Effector memory CD8-positive, alpha-beta T cell (primary cell): ENCODE results near the gene EPHA8.
A peak's percentile ranks its signal among the peaks of the same experiment; 100 is the strongest.

ENCODE experiments used
- ATAC-seq: fragments of 150-1000 bp; cut with Tn5 transposase; replicated peaks from 2 replicates; pipeline ENCODE4 v1.10.0; 2021; ENCODE audit warnings: mild to moderate bottlenecking, moderate library complexity
- DNase-seq, 3 experiments: peaks; one replicate each; pipeline ENCODE4 v3.0.0; 2021
- H3K27ac Mint-ChIP-seq, 2 donors: one replicate each; pipeline ENCODE4 v1.8.0; 2022; ENCODE audit warnings: mild to moderate bottlenecking in 2 of 2, mixed read lengths in 2 of 2, moderate library complexity in 2 of 2
- H3K27me3 Mint-ChIP-seq, 2 donors: one replicate each; pipeline ENCODE4 v1.8.0; 2022; ENCODE audit warnings: mixed read lengths in 2 of 2
- H3K36me3 Mint-ChIP-seq: one replicate; pipeline ENCODE4 v1.8.0; 2022; ENCODE audit warnings: mild to moderate bottlenecking, moderate library complexity, mixed read lengths; ENCODE audit not compliant: insufficient read depth
- H3K4me1 Mint-ChIP-seq, 2 donors: one replicate each; pipeline ENCODE4 v1.8.0; 2022; ENCODE audit warnings: low read depth in 2 of 2, mixed read lengths in 2 of 2
- H3K4me3 Mint-ChIP-seq, 2 donors: one replicate each; pipeline ENCODE4 v1.8.0; 2022; ENCODE audit warnings: mild to moderate bottlenecking in 2 of 2, mixed read lengths in 2 of 2, moderate library complexity in 2 of 2
- H3K9me3 Mint-ChIP-seq, 2 donors: one replicate each; pipeline ENCODE4 v1.8.0; 2022; ENCODE audit warnings: mixed read lengths in 2 of 2

Gene EPHA8

DNA sequence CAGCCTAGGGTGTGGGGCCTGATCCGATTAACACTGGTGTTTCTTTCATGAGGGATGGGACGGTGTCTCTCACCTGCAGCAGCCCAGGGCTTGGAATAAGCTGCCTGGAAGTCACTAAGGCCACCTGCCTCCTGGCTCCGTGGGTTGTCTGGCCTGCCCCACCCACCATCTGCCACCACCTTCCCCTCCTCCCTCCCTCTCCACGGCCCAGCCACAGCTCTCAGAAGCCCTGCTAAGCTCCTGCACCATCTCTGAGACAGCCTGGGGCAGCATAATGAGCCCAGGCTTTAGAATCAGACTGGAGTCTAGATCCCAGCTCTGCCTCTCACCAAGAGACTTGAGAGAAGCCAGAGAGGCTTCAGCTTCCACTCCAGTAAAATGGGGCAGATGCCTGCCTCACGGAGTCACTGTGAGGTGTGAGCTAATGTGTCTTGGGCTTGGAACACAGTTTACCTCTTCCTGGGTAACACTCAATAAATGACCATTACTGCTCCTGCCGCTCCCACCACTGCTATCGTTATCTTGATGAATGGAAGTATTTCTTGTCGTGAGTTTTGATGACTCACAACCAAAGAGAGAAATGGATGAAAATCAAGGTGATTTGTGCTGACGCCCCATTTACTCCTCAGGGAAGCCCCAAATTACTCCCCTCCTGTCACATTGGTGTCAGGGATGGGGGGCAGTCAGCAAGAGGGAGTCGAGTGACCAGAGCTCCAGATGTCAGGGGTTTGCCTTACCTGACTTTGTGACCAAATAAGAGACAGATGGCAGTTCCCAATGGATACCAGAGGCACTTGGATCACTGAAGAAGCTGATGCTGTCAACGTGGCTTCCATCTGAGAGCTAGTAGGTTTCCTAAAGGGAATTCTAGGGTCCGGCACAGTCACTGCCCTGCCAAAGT lies 49.6 kb downstream of the EPHA8 start:
- no peak for DNase-seq
- Mint-ChIP-seq H3K4me3 (no peak overlapping the region), H3K27ac (no peak overlapping the region), H3K36me3 (no peaks in the 10 kb centered on the region), H3K4me1 (no peaks in the 10 kb centered on the region), H3K9me3 (no peaks in the 10 kb centered on the region), H3K27me3 (peaks cover 59 to 95% of the 10 kb centered on the region in 2 donors)
- ATAC-seq: no peak

DNA sequence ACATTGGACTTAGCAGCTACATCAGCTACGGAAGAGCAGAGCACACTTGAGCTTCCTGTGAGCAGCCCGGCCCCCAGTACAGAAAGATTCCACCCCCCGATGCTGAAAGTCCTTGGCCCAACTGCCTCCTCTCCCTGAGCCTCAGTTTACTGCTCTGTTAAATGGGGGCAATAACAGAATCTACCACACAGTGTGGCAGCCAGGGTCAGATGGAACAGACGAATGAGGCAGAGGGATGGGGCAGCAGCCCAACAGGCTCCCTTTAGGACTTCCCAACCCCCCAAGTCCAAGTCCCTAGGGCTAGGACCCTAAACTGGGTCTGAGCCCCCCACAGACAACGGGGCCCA lies 50.3 kb downstream of the EPHA8 start:
- Mint-ChIP-seq H3K27me3 (peaks cover 55 to 95% of the 10 kb centered on the region in 2 donors), H3K36me3 (no peaks in the 10 kb centered on the region), H3K4me3 (no peak overlapping the region), H3K9me3 (no peaks in the 10 kb centered on the region), H3K4me1 (no peaks in the 10 kb centered on the region), H3K27ac (no peak overlapping the region)
- DNase-seq (no peak), ATAC-seq (no peak)

GRCh38 chr1:22613951-22614350 lies 50.7 kb downstream of the EPHA8 start:
- no peak for DNase-seq
- peaks cover 54 to 95% of the 10 kb centered on the region in 2 donors for H3K27me3 Mint-ChIP-seq
- H3K4me1 Mint-ChIP-seq: no peaks in the 10 kb centered on the region
- no peak for ATAC-seq
- no peaks in the 10 kb centered on the region for H3K9me3 Mint-ChIP-seq
- H3K27ac Mint-ChIP-seq: no peak overlapping the region
- no peak overlapping the region for H3K4me3 Mint-ChIP-seq
- no peaks in the 10 kb centered on the region for H3K36me3 Mint-ChIP-seq

- Mint-ChIP-seq H3K9me3 (no peaks in the 10 kb centered on the region), H3K4me1 (peaks cover 0 to 6% of the 10 kb centered on the region in 2 donors), H3K27ac (no peak overlapping the region), H3K27me3 (peaks cover 59 to 88% of the 10 kb centered on the region in 2 donors), H3K36me3 (no peaks in the 10 kb centered on the region), H3K4me3 (no peak overlapping the region)
- no peak for DNase-seq
- ATAC-seq: no peak
These were observed 52.6 kb downstream of the EPHA8 start for GRCh38 chr1:22615886-22616285.

DNA sequence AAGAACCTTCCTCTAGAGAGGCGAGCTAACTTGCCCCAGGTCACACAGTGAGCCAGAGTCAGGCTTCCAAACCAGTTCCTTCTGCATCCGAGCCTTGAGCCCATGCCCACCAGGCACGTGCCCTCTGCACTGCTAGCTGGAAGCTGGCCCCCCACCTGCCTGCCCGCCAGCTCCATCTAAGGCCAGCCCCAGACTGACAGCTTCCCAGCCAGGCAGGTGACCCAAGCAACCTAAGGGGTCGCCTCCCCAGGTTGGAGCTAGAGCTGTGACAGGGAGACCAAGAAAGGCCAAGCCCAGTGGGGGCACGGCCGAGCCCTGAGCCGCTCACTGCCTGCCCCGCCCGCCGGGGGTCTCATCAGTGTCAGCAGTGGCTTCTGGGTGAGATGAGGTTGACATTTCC lies 53.3 kb downstream of the EPHA8 start:
- no peaks in the 10 kb centered on the region for H3K36me3 Mint-ChIP-seq
- no peaks in the 10 kb centered on the region for H3K9me3 Mint-ChIP-seq
- ATAC-seq (no peak), DNase-seq (no peak)
- peaks cover 52 to 88% of the 10 kb centered on the region in 2 donors for H3K27me3 Mint-ChIP-seq
- peaks cover 0 to 6% of the 10 kb centered on the region in 2 donors for H3K4me1 Mint-ChIP-seq
- H3K27ac Mint-ChIP-seq: no peak overlapping the region
- no peak overlapping the region for H3K4me3 Mint-ChIP-seq

DNA sequence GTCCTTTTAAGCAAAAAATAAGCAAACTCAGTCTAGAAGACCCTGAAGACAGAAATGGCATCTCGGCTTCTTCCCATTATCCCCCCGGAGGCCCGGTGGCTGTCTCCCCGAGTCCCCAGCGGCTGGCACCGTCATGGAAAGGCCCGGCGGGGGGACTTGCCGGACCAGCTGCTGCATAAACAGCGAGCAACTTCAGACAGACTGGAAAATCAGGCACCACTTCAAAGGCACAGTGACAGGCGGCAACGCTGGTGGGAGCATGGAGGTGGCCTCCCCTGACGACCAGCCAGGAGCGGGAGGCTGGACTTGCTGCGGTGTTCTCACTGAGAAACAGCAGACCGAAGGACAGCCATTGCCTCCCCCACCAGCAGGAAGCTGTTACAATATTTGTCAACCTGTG lies 54.8 kb downstream of the EPHA8 start:
- H3K4me3 Mint-ChIP-seq: no peak overlapping the region
- no peaks in the 10 kb centered on the region for H3K36me3 Mint-ChIP-seq
- H3K9me3 Mint-ChIP-seq: no peaks in the 10 kb centered on the region
- peaks cover 56 to 93% of the 10 kb centered on the region in 2 donors for H3K27me3 Mint-ChIP-seq
- no peak for DNase-seq
- no peak for ATAC-seq
- H3K27ac Mint-ChIP-seq: no peak overlapping the region
- peaks cover 0 to 6% of the 10 kb centered on the region in 2 donors for H3K4me1 Mint-ChIP-seq

DNA sequence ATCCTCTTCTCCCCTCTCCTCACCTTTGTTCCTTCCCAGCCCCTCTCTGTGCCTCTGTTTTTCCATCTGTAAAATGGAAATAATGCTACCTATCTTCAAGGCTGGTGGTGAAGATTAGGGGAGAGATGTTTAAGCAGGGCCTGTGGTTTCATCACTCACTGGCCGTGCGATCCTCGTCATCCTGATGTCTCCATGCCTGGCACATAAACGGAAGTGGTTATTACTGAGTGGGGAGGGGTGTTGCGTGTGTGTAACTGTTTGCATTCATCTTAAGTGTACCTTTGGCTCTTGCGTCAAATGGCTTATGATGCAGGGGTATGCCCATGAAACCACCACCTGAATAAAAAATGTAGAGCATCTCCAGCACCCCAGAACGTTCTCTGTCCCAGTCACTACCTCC lies 56.0 kb downstream of the EPHA8 start:
- peaks cover 66 to 93% of the 10 kb centered on the region in 2 donors for H3K27me3 Mint-ChIP-seq
- ATAC-seq: peak; percentile 40
- no peak overlapping the region for H3K4me3 Mint-ChIP-seq
- DNase-seq: no peak
- H3K9me3 Mint-ChIP-seq: no peaks in the 10 kb centered on the region
- H3K36me3 Mint-ChIP-seq: no peaks in the 10 kb centered on the region
- peaks cover 0 to 6% of the 10 kb centered on the region in 2 donors for H3K4me1 Mint-ChIP-seq
- no peak overlapping the region for H3K27ac Mint-ChIP-seq

GRCh38 chr1:22619798-22620197 lies 56.5 kb downstream of the EPHA8 start:
- no peak for DNase-seq
- H3K4me1 Mint-ChIP-seq: peaks cover 0 to 6% of the 10 kb centered on the region in 2 donors
- no peak for ATAC-seq
- peaks cover 66 to 93% of the 10 kb centered on the region in 2 donors for H3K27me3 Mint-ChIP-seq
- H3K36me3 Mint-ChIP-seq: no peaks in the 10 kb centered on the region
- H3K9me3 Mint-ChIP-seq: no peaks in the 10 kb centered on the region
- H3K27ac Mint-ChIP-seq: no peak overlapping the region
- H3K4me3 Mint-ChIP-seq: no peak overlapping the region

GRCh38 chr1:22621761-22622160 lies 58.5 kb downstream of the EPHA8 start:
- Mint-ChIP-seq H3K4me1 (peaks cover 0 to 6% of the 10 kb centered on the region in 2 donors), H3K27me3 (peaks cover 53 to 93% of the 10 kb centered on the region in 2 donors)

DNA sequence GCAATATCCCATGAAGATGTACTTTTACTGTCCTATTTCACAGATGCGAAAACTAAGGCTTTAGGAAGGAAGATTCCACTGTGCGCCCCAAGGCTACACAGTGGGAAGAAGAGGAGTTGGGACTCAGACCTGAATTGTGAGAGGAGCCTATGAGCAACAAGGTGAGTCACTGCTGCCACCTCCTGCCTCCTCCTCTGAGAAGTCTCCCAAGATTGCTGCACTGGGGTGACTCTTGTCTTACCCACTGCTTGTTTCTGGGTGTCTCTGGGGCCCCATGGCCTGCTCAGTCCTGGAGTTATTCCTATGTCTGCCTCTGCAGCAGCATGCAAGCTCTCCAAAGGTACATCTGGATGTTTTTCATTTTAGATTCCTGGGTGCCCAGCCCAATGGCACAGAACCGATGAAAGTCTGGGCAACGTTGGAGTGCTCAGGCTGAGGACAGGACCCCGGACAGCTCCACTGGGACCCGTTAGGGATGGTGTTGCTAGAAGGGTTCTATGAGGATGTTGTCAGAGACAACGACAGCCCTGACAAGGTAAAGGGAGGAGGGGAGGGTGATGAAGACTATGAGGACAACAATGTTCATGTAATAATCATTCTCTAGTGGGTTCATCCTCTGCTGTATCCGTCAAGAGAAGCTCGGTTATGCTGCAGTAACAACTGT lies 62.1 kb downstream of the EPHA8 start:
- DNase-seq (no peak), ATAC-seq (no peak)
- H3K4me3 Mint-ChIP-seq: no peak overlapping the region
- no peaks in the 10 kb centered on the region for H3K9me3 Mint-ChIP-seq
- no peak overlapping the region for H3K27ac Mint-ChIP-seq
- H3K4me1 Mint-ChIP-seq: peaks cover 0 to 2% of the 10 kb centered on the region in 2 donors
- peaks cover 58 to 96% of the 10 kb centered on the region in 2 donors for H3K27me3 Mint-ChIP-seq
- H3K36me3 Mint-ChIP-seq: peaks cover 3% of the 10 kb centered on the region

More at GRCh38 chr1:22621761-22622160, 58.5 kb downstream of the EPHA8 start:
- Mint-ChIP-seq H3K9me3 (no peaks in the 10 kb centered on the region), H3K27ac (no peak overlapping the region), H3K36me3 (no peaks in the 10 kb centered on the region), H3K4me3 (no peak overlapping the region)
- DNase-seq (no peak), ATAC-seq (no peak)

GRCh38 chr1:22626237-22627157 lies 63.2 kb downstream of the EPHA8 start:
- peaks cover 0 to 2% of the 10 kb centered on the region in 2 donors for H3K4me1 Mint-ChIP-seq
- no peaks in the 10 kb centered on the region for H3K9me3 Mint-ChIP-seq
- no peak overlapping the region for H3K4me3 Mint-ChIP-seq
- H3K36me3 Mint-ChIP-seq: peaks cover 3% of the 10 kb centered on the region
- H3K27ac Mint-ChIP-seq: no peak overlapping the region
- ATAC-seq (no peak), DNase-seq (no peak)
- H3K27me3 Mint-ChIP-seq: peaks cover 67 to 100% of the 10 kb centered on the region in 2 donors

DNA sequence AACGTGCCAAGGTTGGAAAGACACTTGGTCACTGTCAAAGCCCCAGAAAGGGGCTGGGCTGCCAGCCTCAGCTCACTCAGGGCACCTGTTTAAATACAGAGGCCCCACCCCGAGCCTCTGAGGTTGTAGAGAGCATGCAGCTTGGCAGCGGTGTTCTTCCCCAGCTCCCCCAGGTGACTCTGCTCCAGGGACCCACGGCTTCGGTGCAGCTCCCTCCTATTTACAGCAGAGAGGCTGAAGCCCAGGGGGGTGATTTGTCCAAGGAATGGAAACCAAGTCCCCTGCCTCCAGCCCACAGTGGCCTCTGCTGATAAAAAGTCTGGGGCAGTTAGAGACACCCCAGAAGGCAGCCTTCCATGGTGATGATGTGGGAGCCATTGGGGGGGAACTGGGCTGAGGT lies 64.0 kb downstream of the EPHA8 start:
- no peaks in the 10 kb centered on the region for H3K9me3 Mint-ChIP-seq
- ATAC-seq (no peak), DNase-seq (no peak)
- peaks cover 70 to 100% of the 10 kb centered on the region in 2 donors for H3K27me3 Mint-ChIP-seq
- H3K27ac Mint-ChIP-seq: no peak overlapping the region
- no peak overlapping the region for H3K4me3 Mint-ChIP-seq
- peaks cover 3% of the 10 kb centered on the region for H3K36me3 Mint-ChIP-seq
- peaks cover 0 to 2% of the 10 kb centered on the region in 2 donors for H3K4me1 Mint-ChIP-seq
